Pancreas (tissue), 10 donors: Measurements from ENCODE around the gene C2orf72. TPM values are rescaled to one million over a fixed set of nuclear protein-coding genes. Genes with fewer than 3 reads are reported as not detected.
A peak's percentile ranks its signal among the peaks of the same experiment; 100 is the strongest.

Source experiments
- ATAC-seq, 4 donors: fragments of 200-7000 bp; cut with Tn5 transposase; one replicate each; pipeline versions ENCODE4 v1.8.0 to v1.9.1; 2020; ENCODE audit warnings: mild to moderate bottlenecking in 4 of 4, moderate library complexity in 4 of 4
- DNase-seq, 6 donors: peaks; one replicate each; pipeline ENCODE4 v3.0.0-alpha.2; 2020
- FAIRE-seq: peaks from 2 replicates; lab custom pipeline; 2012; peaks lifted over from hg19 to GRCh38; lab: Jason Lieb, UNC
- H3K27ac ChIP-seq, 4 donors: fragments of 200-600 bp; sonication (generic); 1 replicate in 3 of 4; 2 replicates in 1 of 4; pipeline versions ENCODE4 v1.5.0 to v1.8.0; 2020
- H3K27me3 ChIP-seq, 4 donors: fragments of 200-600 bp; one replicate each; pipeline ENCODE4 v1.8.0; 2021
- H3K36me3 ChIP-seq, 3 donors: fragments of 200-600 bp; sonication (generic) in 1 of 3; one replicate each; pipeline versions ENCODE4 v1.5.0 to v1.8.0; 2020 to 2021
- H3K4me1 ChIP-seq, 3 donors: fragments of 200-600 bp; one replicate each; pipeline ENCODE4 v1.8.0; 2021
- H3K4me3 ChIP-seq, 4 donors: fragments of 200-600 bp; sonication (generic) in 2 of 4; one replicate each; pipeline versions ENCODE4 v1.5.0 to v1.8.0; 2020 to 2021
- H3K9me3 ChIP-seq, 4 donors: fragments of 200-600 bp; one replicate each; pipeline ENCODE4 v1.8.0; 2021
- WGBS, 2 donors: extraction: QIAGEN DNeasy Blood & Tissue Kit; methylation state at CpG; one replicate each; pipeline ENCODE4 v1.1.7; 2013; 5-methylcytosine and 5-hydroxymethylcytosine counted together
- intact Hi-C, 3 donors: fragments of 100-400 bp; cut with DNase I; formaldehyde crosslinking; loops; one replicate each; pipeline versions ENCODE4 v1.11.1 to v1.14.2; 2022
- polyA plus RNA-seq, 2 donors: library from polyadenylated mRNA; stranded (reverse); fragments of 200-250 nt; gene quantifications; one replicate each; pipeline ENCODE4 v1.2.3, GENCODE V29; 2013
- total RNA-seq, 6 donors: library from RNA; stranded (reverse); fragmentation: NEBNext Ultra II Directional in 4 of 6; extraction: Animal tissue kit (Norgen Biotek cat#: 25700) in 4 of 6; gene quantifications; one replicate each; pipeline versions ENCODE4 v1.2.1 to v1.2.4, GENCODE V29; 2021 to 2023
- TF ChIP-seq, protein P1 (sequence below), 4 donors: fragments of 200-600 bp; sonication (generic) in 3 of 4; IDR thresholded peaks; one replicate each; pipeline versions ENCODE4 v1.5.0 to v1.8.0; 2021; ENCODE audit warnings: antibody characterized with exemption in 4 of 4
- donor health status: healthy with polysubstance abuse.
- donor health status: DM: no; HTN: no; CAD: no; lungs with moderate emphysema.
- donor health status: DM: no; HTN: no; CAD: no.
- donor health status: control.
- donor health status: control.
- donor health status: Bipolar disorder and iron deficiency.
- donor health status: DM: yes; HTN: yes; CAD: no.
- donor health status: DM: no; HTN: no; CAD: no.
- donor health status: DM: no; HTN: no; CAD: no.
- donor health status: DM: yes; HTN: yes; CAD: no.

C2orf72 gene
- total and polyA plus RNA-seq, 8 donors: 5.3 to 31.2 (median 9.7) TPM

DNA sequence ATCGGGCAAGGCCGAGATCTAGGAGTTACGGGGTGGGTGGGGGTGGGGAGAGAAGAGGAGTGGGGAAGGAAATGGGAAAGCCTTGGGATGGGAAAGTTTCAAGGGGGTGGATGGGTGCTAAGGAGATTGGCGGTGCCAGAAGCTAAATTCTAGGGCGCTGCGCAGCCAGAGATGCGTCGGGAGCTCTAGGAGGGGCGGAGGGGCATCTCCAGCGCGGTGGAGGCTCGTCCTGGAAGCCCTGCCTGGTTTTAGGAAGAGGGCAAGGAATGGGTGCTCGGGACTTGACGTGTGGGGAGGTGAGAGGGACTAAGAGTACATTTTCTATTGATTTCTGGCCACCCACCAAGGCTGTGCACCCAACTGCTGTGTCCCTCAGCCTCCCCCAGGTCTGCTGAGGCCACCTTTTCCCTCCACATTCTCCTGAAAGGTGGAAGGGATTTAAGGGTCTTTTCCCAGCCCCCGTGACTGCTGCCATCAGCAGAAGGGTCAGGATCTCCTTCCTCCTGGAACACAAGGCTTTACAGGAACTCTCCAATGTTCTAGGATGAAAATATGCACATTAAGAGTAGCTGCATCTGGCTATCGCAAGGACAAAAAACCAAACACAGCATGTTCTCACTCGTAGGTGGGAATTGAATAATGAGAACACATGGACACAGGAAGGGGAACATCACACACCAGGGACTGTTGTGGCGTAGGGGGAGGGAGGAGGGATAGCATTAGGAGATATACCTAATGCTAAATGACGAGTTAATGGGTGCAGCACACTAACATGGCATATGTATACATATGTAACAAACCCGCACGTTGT lies 1.4 kb downstream of the C2orf72 start:
- no peaks in the 10 kb centered on the region for H3K9me3 ChIP-seq
- DNase-seq: no peak
- TF ChIP-seq, protein P1, sequence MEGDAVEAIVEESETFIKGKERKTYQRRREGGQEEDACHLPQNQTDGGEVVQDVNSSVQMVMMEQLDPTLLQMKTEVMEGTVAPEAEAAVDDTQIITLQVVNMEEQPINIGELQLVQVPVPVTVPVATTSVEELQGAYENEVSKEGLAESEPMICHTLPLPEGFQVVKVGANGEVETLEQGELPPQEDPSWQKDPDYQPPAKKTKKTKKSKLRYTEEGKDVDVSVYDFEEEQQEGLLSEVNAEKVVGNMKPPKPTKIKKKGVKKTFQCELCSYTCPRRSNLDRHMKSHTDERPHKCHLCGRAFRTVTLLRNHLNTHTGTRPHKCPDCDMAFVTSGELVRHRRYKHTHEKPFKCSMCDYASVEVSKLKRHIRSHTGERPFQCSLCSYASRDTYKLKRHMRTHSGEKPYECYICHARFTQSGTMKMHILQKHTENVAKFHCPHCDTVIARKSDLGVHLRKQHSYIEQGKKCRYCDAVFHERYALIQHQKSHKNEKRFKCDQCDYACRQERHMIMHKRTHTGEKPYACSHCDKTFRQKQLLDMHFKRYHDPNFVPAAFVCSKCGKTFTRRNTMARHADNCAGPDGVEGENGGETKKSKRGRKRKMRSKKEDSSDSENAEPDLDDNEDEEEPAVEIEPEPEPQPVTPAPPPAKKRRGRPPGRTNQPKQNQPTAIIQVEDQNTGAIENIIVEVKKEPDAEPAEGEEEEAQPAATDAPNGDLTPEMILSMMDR (IDR thresholded peaks at IDR 0.05): no peak
- H3K4me1 ChIP-seq: peaks cover 0 to 12% (median under 1%) of the 10 kb centered on the region in 3 donors
- ATAC-seq: peak in 1 of 4 donors; percentile 3
- no peaks in the 10 kb centered on the region for H3K36me3 ChIP-seq
- intact Hi-C loops: no loop called here
- 43% methylated on average over 19 to 21 of the region's 21 CpGs for WGBS, 2 donors
- no peak for FAIRE-seq
- peak overlapping the region in 2 of 4 donors; percentile 44 to 47 for H3K4me3 ChIP-seq
- H3K27me3 ChIP-seq: no peaks in the 10 kb centered on the region
- H3K27ac ChIP-seq: peak overlapping the region in 3 of 4 donors; percentile 16 to 48 (median 28)

DNA sequence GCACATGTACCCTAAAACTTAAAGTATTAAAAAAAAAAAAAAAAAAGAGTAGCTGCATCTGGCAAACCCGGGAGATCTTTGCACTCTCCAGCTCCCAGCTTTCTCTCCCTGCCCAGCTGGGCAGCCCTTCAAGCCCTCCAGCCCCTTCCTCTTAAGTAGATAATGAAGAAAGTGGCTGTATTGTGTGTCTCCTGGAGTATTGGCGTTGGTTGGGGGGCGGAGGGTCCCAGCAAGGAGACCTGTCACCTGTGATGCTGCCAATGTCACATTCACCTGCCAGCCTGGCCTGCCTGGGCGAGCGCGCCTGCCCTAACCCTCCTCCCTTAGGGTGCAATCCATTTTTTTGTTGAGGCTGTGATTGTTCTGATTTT lies 2.0 kb downstream of the C2orf72 start:
- H3K27me3 ChIP-seq: no peaks in the 10 kb centered on the region
- intact Hi-C loops: no loop called here

DNA sequence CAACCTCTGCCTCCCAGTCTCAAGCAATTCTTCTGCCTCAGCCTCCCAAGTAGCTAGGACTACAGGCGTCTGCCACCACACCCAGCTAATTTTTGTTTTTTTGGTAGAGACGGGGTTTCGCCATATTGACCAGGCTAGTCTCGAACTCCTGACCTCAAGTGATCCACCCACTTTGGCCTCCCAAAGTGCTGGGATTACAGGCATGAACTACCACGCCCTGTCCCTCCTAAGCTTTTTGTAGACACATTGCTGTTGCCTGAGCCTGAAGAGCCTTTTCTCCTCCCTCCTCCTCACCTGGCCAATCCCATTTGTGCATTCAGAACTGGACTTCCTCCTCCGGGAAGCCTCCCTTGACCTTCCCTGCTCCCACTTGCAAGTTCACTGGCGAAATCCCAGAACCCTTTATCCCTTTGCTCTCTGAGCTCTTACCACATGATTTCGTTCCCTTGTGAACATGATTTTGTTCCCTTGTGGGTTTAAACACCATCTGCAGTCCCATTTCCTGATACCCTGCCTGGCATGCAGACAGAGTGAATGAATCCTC lies 2.6 kb downstream of the C2orf72 start:
- ATAC-seq (no peak), FAIRE-seq (no peak), DNase-seq (no peak)
- Histone ChIP-seq H3K4me3 (no peak overlapping the region), H3K27me3 (no peaks in the 10 kb centered on the region), H3K4me1 (peaks cover 0 to 1% (median 0%) of the 10 kb centered on the region in 3 donors), H3K27ac (no peak overlapping the region), H3K9me3 (no peaks in the 10 kb centered on the region), H3K36me3 (no peaks in the 10 kb centered on the region)
- TF ChIP-seq, protein P1 (IDR thresholded peaks at IDR 0.05): no peak
- intact Hi-C loops: no loop called here
- 76 to 82% methylated on average over 8 of the region's 8 CpGs for WGBS, 2 donors

More for the DNA sequence above, 2.0 kb downstream of the C2orf72 start:
- no peak for ATAC-seq
- Histone ChIP-seq H3K4me1 (peaks cover 0 to 7% (median 0%) of the 10 kb centered on the region in 3 donors), H3K27ac (no peak overlapping the region), H3K4me3 (no peak overlapping the region), H3K9me3 (no peaks in the 10 kb centered on the region), H3K36me3 (no peaks in the 10 kb centered on the region)
- FAIRE-seq: no peak
- TF ChIP-seq, protein P1 (IDR thresholded peaks at IDR 0.05): no peak
- 87 to 90% methylated on average over 6 of the region's 6 CpGs for WGBS, 2 donors
- DNase-seq: no peak

DNA sequence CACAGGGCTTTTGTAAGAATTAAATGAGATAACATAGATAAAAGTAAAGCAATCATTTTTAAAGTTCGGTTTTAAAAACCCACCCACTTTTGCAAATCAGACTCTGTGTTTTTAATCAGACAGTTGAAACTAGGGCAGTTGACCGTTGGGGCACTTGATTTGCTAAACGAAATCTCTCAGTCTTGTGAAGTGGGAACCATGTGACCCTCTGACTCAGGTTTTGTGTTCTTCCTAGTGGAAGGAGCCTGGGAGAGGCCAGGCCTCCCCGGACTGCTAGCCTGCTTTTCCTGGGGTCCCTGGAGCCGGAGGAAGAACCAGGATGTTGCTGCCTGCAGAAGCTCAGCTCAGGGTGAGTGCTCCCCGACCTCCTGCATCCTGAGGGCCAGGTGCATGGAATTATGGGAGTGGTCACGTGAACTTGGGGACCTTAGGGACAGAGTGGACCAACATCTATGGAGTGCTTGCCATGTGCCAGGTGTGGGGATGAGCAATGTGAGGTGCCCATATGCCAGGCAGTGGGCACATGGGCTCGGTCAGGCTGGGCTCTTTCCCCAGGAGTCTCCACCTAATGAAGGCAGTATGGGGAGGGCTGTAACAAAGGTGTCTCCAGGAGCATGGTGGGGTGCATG lies 3.9 kb downstream of the C2orf72 start:
- no peaks in the 10 kb centered on the region for H3K27me3 ChIP-seq
- ATAC-seq (no peak), DNase-seq (no peak), FAIRE-seq (no peak)
- H3K4me1 ChIP-seq: no peaks in the 10 kb centered on the region
- intact Hi-C loops: no loop called here
- H3K4me3 ChIP-seq: no peak overlapping the region
- H3K9me3 ChIP-seq: no peaks in the 10 kb centered on the region
- TF ChIP-seq, protein P1 (IDR thresholded peaks at IDR 0.05): no peak
- H3K27ac ChIP-seq: peak overlapping the region in 3 of 4 donors; percentile 11 to 27 (median 19)
- WGBS, 2 donors: 68 to 73% methylated on average over 8 of the region's 8 CpGs
- H3K36me3 ChIP-seq: no peaks in the 10 kb centered on the region
